IPS-15b (cell line): ENCODE data around the gene USF2.

Experiments
- H3K27me3 ChIP-seq: one replicate; pipeline ENCODE4 v1.6.1; 2013; ENCODE audit warnings: low read length; ENCODE audit not compliant: control insufficient read depth, insufficient read depth
- H3K36me3 ChIP-seq: one replicate; pipeline ENCODE4 v1.6.1; 2013; ENCODE audit warnings: low read length; ENCODE audit not compliant: control insufficient read depth, insufficient read depth
- H3K4me1 ChIP-seq: one replicate; pipeline ENCODE4 v1.6.1; 2013; ENCODE audit warnings: mild to moderate bottlenecking, low read length; ENCODE audit not compliant: control insufficient read depth, insufficient read depth
- H3K4me3 ChIP-seq: one replicate; pipeline ENCODE4 v1.5.1; 2013; ENCODE audit warnings: low read depth, low read length
- H3K9ac ChIP-seq: one replicate; pipeline ENCODE4 v1.6.1; 2013; ENCODE audit warnings: low read depth, mild to moderate bottlenecking, low read length
- H3K9me3 ChIP-seq: one replicate; pipeline ENCODE4 v1.6.1; 2013; ENCODE audit warnings: mild to moderate bottlenecking, low read length; ENCODE audit not compliant: control insufficient read depth, insufficient read depth

Gene USF2

DNA sequence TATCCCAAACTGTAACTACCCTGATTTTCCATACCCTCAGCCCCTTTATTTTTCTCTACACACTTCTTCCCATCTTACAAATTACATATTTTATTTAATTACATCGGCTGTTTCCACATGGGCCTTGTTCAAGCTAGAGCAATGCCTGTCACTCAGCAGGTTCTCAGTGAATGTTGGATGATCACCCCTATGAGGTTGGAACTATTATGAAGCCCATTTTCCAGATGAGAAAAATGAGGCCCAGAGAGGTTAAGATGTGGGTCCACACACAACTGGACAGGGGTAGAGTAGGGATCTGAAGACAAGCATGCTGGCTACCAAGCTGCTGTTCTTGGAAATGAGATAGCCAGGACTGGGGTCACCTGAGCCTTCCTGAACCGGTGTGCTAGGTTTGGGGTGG lies 33.2 kb downstream of the USF2 start:
- Histone ChIP-seq H3K4me1 (no peaks in the 10 kb centered on the region), H3K9ac (no peak overlapping the region)

DNA sequence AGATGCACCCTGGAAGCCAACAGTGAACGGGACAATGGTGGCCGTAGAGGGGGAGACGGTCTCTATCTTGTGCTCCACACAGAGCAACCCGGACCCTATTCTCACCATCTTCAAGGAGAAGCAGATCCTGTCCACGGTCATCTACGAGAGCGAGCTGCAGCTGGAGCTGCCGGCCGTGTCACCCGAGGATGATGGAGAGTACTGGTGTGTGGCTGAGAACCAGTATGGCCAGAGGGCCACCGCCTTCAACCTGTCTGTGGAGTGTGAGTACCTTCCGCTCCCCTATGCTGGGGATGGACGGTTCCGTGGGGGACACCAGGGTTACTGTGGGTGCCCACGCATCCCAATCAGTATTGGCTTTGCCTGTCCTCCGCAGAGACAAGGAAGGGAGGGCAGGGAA lies 33.7 kb downstream of the USF2 start:
- Histone ChIP-seq H3K27me3 (peaks cover 3% of the 10 kb centered on the region), H3K9me3 (no peaks in the 10 kb centered on the region), H3K4me1 (no peaks in the 10 kb centered on the region), H3K4me3 (no peak overlapping the region), H3K9ac (no peak overlapping the region), H3K36me3 (no peaks in the 10 kb centered on the region)

More for the DNA sequence above, 33.2 kb downstream of the USF2 start:
- Histone ChIP-seq H3K9me3 (no peaks in the 10 kb centered on the region), H3K27me3 (peaks cover 3% of the 10 kb centered on the region), H3K4me3 (no peak overlapping the region), H3K36me3 (no peaks in the 10 kb centered on the region)

DNA sequence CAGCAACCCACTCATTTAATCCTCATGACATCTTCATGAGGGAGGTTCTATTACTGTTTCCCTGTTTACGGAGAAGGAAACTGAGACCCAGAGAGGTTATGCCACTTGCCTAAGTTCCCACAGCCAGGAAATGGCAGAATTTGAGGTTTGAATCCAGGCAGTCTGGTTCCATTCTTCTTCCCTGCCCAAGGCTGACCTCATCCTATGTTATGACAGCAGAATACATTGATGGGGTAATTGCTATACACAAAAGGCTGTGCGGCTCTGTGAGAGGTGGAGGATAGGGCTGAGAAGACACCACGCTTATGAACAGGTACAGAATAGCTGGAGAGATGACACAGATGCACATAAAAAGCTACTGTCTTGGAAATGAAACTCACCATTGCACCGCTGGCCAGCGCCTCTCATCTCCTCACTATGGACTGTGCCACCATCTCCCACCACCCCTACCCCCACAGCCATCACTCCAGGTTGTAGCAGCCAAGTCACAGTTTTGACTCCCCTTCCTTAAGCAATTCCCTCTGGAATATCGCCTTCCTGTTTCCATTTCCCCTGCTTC lies 34.7 kb downstream of the USF2 start:
- H3K9me3 ChIP-seq: no peaks in the 10 kb centered on the region
- no peaks in the 10 kb centered on the region for H3K4me1 ChIP-seq
- no peak overlapping the region for H3K4me3 ChIP-seq
- H3K27me3 ChIP-seq: peaks cover 3% of the 10 kb centered on the region
- H3K36me3 ChIP-seq: no peaks in the 10 kb centered on the region
- H3K9ac ChIP-seq: no peak overlapping the region

DNA sequence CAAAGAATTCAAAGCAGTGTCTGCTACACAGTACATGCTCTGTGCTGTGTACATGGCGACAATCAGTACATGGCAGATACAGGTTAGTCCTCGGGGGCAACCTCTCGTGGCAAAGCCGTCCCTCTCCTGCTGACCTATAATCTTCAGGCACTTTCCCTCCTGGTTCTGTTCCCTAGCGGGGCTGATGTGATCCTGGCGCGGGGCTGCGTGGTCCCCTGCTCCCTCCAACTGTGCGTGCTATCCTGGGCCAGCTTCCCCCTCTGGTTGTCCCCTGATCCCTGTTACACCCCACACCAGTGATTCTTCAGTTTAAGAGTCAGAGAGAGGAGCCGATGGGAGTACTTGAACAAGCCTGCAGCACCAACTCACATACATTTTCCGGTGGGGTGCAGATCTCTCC lies 35.3 kb downstream of the USF2 start:
- Histone ChIP-seq H3K27me3 (peaks cover under 1% of the 10 kb centered on the region), H3K4me1 (no peaks in the 10 kb centered on the region), H3K9me3 (no peaks in the 10 kb centered on the region), H3K4me3 (no peak overlapping the region), H3K36me3 (no peaks in the 10 kb centered on the region), H3K9ac (no peak overlapping the region)

GRCh38 chr19:35305181-35305580 lies 36.4 kb downstream of the USF2 start:
- Histone ChIP-seq H3K9me3 (no peaks in the 10 kb centered on the region), H3K9ac (no peak overlapping the region), H3K4me3 (no peak overlapping the region), H3K36me3 (no peaks in the 10 kb centered on the region), H3K4me1 (no peaks in the 10 kb centered on the region), H3K27me3 (no peaks in the 10 kb centered on the region)

GRCh38 chr19:35306473-35307246 lies 37.9 kb downstream of the USF2 start:
- Histone ChIP-seq H3K27me3 (no peaks in the 10 kb centered on the region), H3K4me1 (no peaks in the 10 kb centered on the region), H3K4me3 (no peak overlapping the region), H3K36me3 (no peaks in the 10 kb centered on the region), H3K9me3 (no peaks in the 10 kb centered on the region), H3K9ac (no peak overlapping the region)

DNA sequence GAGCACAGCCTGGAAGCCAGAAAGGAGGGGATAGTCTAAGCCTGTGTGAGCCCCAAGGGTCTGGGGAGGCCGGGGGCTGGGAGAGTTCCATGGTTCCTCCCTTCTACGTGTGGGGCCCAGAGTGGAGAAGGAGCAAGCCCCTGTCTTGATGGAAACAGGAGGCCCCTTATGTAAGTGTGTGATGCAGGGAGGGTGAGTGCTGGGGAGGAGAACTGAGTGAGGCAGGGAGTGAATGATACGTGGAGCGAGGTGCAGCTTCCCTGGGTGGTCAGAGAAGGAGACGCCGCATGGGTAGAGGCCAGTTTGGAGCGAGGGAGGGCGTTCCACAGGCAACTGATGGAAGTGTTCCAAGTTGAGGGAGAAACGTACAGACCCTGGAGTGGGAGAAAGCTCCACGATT lies 39.2 kb downstream of the USF2 start:
- no peak overlapping the region for H3K4me3 ChIP-seq
- H3K4me1 ChIP-seq: no peaks in the 10 kb centered on the region
- no peaks in the 10 kb centered on the region for H3K9me3 ChIP-seq
- H3K36me3 ChIP-seq: no peaks in the 10 kb centered on the region
- no peak overlapping the region for H3K9ac ChIP-seq
- H3K27me3 ChIP-seq: no peaks in the 10 kb centered on the region

DNA sequence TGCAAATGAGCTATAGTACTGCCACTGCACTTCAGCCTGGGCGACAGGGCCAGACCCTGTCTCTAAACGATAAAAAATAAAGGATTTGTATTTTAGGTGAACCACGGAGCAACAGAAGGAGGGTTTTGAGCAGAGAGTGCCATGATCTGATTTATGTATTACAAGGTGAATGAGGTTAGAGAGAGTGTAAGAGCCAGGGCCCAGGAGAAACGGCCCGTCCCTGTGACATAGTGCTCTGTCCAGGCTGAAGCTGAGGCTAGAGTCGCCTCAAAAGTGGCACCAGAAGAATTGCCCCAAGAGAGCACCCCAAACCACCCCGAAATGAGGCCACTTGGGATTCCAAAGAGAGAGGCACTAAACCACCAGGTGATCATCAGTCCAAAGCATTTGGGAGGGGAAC lies 40.1 kb downstream of the USF2 start:
- Histone ChIP-seq H3K4me3 (no peak overlapping the region), H3K9me3 (no peaks in the 10 kb centered on the region), H3K36me3 (no peaks in the 10 kb centered on the region), H3K27me3 (no peaks in the 10 kb centered on the region), H3K4me1 (no peaks in the 10 kb centered on the region), H3K9ac (no peak overlapping the region)

DNA sequence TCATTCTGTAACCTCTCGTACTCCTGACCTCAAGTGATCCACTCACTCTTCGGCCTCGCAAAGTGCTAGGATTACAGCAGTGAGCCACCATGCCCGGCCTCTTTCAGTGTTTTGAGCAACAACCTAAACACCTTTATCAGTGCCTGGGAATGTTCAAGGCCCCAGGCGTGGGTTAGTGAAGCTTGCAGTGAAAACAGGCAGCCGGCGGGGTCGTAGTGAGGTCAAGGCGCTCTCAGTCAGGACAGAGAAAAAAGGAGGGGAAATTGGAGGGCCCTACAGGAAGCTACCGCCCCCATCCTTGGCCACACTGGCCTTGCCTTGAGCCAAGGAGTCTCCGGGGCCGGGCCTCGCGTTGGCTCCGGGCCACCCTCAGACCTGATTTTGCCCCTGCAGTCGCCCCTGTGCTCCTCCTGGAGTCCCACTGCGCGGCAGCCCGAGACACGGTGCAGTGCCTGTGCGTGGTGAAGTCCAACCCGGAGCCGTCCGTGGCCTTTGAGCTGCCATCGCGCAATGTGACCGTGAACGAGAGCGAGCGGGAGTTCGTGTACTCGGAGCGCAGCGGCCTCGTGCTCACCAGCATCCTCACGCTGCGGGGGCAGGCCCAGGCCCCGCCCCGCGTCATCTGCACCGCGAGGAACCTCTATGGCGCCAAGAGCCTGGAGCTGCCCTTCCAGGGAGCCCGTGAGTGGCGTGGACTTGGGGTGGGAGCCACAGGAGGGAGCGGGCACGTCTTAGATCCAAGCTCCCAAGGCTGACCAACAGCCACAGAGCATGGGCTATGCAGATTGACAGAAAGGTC lies 40.9 kb downstream of the USF2 start:
- Histone ChIP-seq H3K9me3 (no peaks in the 10 kb centered on the region), H3K36me3 (no peaks in the 10 kb centered on the region), H3K9ac (no peak overlapping the region), H3K4me3 (no peak overlapping the region), H3K27me3 (no peaks in the 10 kb centered on the region), H3K4me1 (no peaks in the 10 kb centered on the region)

DNA sequence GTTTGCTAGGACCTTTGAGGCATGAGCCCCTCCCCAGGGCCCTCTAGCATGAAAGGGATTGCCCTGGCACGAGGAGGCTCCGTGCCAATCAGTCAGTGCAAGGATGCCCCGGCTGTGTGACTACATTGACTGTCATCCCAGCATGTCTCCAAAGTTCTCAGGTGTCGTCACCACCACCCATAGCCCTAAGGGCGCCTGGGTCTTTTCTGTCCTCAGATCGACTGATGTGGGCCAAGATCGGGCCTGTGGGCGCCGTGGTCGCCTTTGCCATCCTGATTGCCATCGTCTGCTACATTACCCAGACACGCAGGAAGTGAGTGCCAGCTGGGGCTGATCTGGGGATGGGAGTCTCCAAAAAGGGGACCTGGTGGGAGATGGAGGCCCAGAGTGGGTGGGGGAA lies 41.6 kb downstream of the USF2 start:
- Histone ChIP-seq H3K4me3 (no peak overlapping the region), H3K27me3 (no peaks in the 10 kb centered on the region), H3K9ac (no peak overlapping the region), H3K9me3 (no peaks in the 10 kb centered on the region), H3K36me3 (no peaks in the 10 kb centered on the region), H3K4me1 (no peaks in the 10 kb centered on the region)

DNA sequence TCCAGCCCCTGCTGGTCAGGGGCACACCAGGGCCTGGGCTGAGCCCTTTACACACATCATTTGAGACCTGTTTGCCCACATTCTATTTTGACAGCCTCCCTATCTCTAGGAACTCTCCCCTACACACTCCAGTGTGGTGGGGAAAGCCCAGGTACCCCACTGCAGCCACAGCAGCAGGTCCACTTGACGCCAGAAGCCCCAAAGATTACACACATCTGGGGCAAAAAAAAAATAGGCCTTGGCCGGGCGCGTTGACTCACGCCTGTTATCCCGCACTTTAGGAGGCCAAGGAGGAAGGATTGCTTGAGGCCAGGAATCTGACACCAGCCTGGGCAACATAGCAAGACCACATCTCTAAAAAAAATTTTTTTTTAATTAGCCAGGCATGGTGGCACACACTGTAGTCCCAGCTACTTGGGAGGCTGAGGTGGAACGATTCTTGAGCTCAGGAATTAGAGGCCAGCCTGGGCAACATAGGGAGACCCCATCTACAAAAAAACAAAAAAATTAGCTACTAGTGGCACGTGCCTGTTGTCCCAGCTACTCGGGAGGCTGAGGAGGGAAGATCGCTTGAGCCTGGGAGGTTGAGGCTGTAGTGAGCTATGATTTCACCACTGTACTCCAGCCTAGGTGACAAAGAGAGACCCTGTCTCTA lies 42.2 kb downstream of the USF2 start:
- Histone ChIP-seq H3K27me3 (no peaks in the 10 kb centered on the region), H3K36me3 (no peaks in the 10 kb centered on the region), H3K9me3 (no peaks in the 10 kb centered on the region), H3K4me3 (no peak overlapping the region), H3K4me1 (no peaks in the 10 kb centered on the region), H3K9ac (no peak overlapping the region)
